A549 (cell line): Measurements from ENCODE around the gene WDR70. TPM values are rescaled to one million over a fixed set of nuclear protein-coding genes. Genes with fewer than 3 reads are reported as not detected.
"Not testable (repeated sequence)": the region's sequence is repeated elsewhere in the genome, so short reads cannot be mapped to it uniquely, and the experiment has no call there.

Experiments used
- ATAC-seq, 2 experiments: fragments of 200-7000 bp in 1 of 2; fragments of >200 bp in 1 of 2; cut with Nextera tagmentation in 1 of 2; cut with Tn5 transposase in 1 of 2; 3 replicates each; pipeline versions ENCODE4 v1.8.0 to v1.9.1; 2018 to 2020; ENCODE audit warnings: mild to moderate bottlenecking in 1 of 2, moderate library complexity in 1 of 2
- CTCF ChIA-PET: fragments of 300-600 bp; sonication (Branson Sonifier 250); formaldehyde crosslinking; extraction: SDS; loops from one replicate; lab custom pipeline; 2021; ENCODE audit warnings: antibody characterized with exemption, inconsistent platforms; lab: Yijun Ruan, JAX
- POLR2A ChIA-PET: fragments of 350-600 bp; formaldehyde crosslinking; extraction: SDS; loops from one replicate; lab custom pipeline; 2021; ENCODE audit warnings: antibody characterized with exemption, inconsistent platforms; lab: Yijun Ruan, JAX
- DNase-seq, 2 experiments: peaks; one replicate each; pipeline versions ENCODE4 v3.0.0 to v3.0.0-alpha.2; 2011 to 2016; ENCODE audit warnings: low read depth in 1 of 2, low spot score in 1 of 2
- FAIRE-seq: peaks from 2 replicates; lab custom pipeline; 2011; peaks lifted over from hg19 to GRCh38; lab: Jason Lieb, UNC
- H3K27ac ChIP-seq, 2 experiments: fragments of >200 bp; sonication (Bioruptor Twin); formaldehyde crosslinking; 3 replicates each; pipeline ENCODE4 v1.5.1; 2016 to 2017
- H3K4me1 ChIP-seq: fragments of >200 bp; sonication (Bioruptor Twin); formaldehyde crosslinking; 3 replicates; pipeline ENCODE4 v1.6.1; 2016
- H3K4me2 ChIP-seq: fragments of >200 bp; sonication (Bioruptor Twin); formaldehyde crosslinking; 3 replicates; pipeline ENCODE4 v1.6.1; 2016
- H3K4me3 ChIP-seq: fragments of >200 bp; sonication (Bioruptor Twin); formaldehyde crosslinking; 3 replicates; pipeline ENCODE4 v1.5.1; 2016
- H3K9me3 ChIP-seq: fragments of >200 bp; sonication (Bioruptor Twin); formaldehyde crosslinking; 3 replicates; pipeline ENCODE4 v1.6.1; 2016
- ATOH8 ChIP-seq: fragments of 250-450 bp; sonication (Bioruptor Pico); IDR thresholded peaks from 2 replicates; pipeline ENCODE4 v1.5.0; 2020; ENCODE audit warnings: low read depth, mild to moderate bottlenecking, moderate library complexity
- BHLHE40 ChIP-seq: IDR thresholded peaks from 2 replicates; pipeline ENCODE4 v1.6.1; 2012; ENCODE audit warnings: low read depth, low read length, inconsistent platforms
- CBX8 ChIP-seq: fragments of 200-600 bp; sonication (generic); IDR thresholded peaks from 2 replicates; pipeline ENCODE4 v1.6.1; 2016
- EHMT2 ChIP-seq: fragments of 200-600 bp; sonication (generic); IDR thresholded peaks from 2 replicates; pipeline ENCODE4 v1.6.1; 2016; ENCODE audit warnings: antibody characterized with exemption, low read depth, mild to moderate bottlenecking, moderate library complexity
- ELK1 ChIP-seq: fragments of 150-350 bp; IDR thresholded peaks from 2 replicates; pipeline ENCODE4 v1.6.1; 2014; ENCODE audit warnings: low read depth, mild to moderate bottlenecking, low read length
- EP300 ChIP-seq, 2 experiments: fragments of >200 bp; sonication (Bioruptor Twin); formaldehyde crosslinking; IDR thresholded peaks; 2 replicates in 1 of 2; 3 replicates in 1 of 2; pipeline ENCODE4 v1.6.1; 2016 to 2017
- ESRRA ChIP-seq: fragments of 150-350 bp; IDR thresholded peaks from 2 replicates; pipeline ENCODE4 v1.6.1; 2014; ENCODE audit warnings: mild to moderate bottlenecking, low read length, borderline replicate concordance
- FOSL2 ChIP-seq, 2 experiments: fragments of 450-650 bp in 1 of 2; fragments of >200 bp in 1 of 2; sonication (Bioruptor Twin) in 1 of 2; formaldehyde crosslinking; IDR thresholded peaks; 2 replicates each; pipeline versions ENCODE4 v1.5.0 to v1.6.1; 2016 to 2020; ENCODE audit warnings: mild to moderate bottlenecking in 1 of 2, moderate library complexity in 1 of 2
- HES2 ChIP-seq: fragments of >200 bp; sonication (Bioruptor Twin); formaldehyde crosslinking; IDR thresholded peaks from 2 replicates; pipeline ENCODE4 v1.6.1; 2016
- JUN ChIP-seq, 2 experiments: fragments of >200 bp; sonication (Bioruptor Twin); formaldehyde crosslinking; IDR thresholded peaks; 2 replicates in 1 of 2; 3 replicates in 1 of 2; pipeline ENCODE4 v1.6.1; 2016 to 2017
- JUNB ChIP-seq: fragments of >200 bp; sonication (Bioruptor Twin); formaldehyde crosslinking; IDR thresholded peaks from 2 replicates; pipeline ENCODE4 v1.6.1; 2016
- KDM1A ChIP-seq: fragments of 200-600 bp; sonication (generic); IDR thresholded peaks from 2 replicates; pipeline ENCODE4 v1.6.1; 2016; ENCODE audit warnings: low read depth, mild to moderate bottlenecking
- KDM5A ChIP-seq: fragments of 200-600 bp; sonication (generic); IDR thresholded peaks from 2 replicates; pipeline ENCODE4 v1.6.1; 2016; ENCODE audit warnings: antibody characterized with exemption, mild to moderate bottlenecking
- MAX ChIP-seq: IDR thresholded peaks from 2 replicates; pipeline ENCODE4 v1.6.1; 2012
- MYC ChIP-seq: IDR thresholded peaks from 2 replicates; pipeline ENCODE4 v1.6.1; 2012; ENCODE audit warnings: mild to moderate bottlenecking, inconsistent platforms, low read length, improper control_type of control experiment, borderline replicate concordance
- POLR2AphosphoS2 ChIP-seq: conservative IDR thresholded peaks from 2 replicates; pipeline ENCODE4 v1.6.1; 2012; ENCODE audit warnings: low read length, improper control_type of control experiment, inconsistent platforms
- RCOR1 ChIP-seq: fragments of 150-350 bp; IDR thresholded peaks from 2 replicates; pipeline ENCODE4 v1.6.1; 2014; ENCODE audit warnings: antibody characterized with exemption, low read length, low read depth
- RFX5 ChIP-seq: fragments of 450-650 bp; IDR thresholded peaks from 2 replicates; pipeline ENCODE4 v1.7.1; 2014; ENCODE audit warnings: antibody characterized with exemption, mild to moderate bottlenecking, moderate library complexity
- SMC3 ChIP-seq: fragments of >200 bp; sonication (Bioruptor Twin); formaldehyde crosslinking; IDR thresholded peaks from 3 replicates; pipeline ENCODE4 v1.6.1; 2018; ENCODE audit warnings: inconsistent platforms
- SREBF2 ChIP-seq: fragments of 450-650 bp; IDR thresholded peaks from 2 replicates; pipeline ENCODE4 v1.6.1; 2014; ENCODE audit warnings: mild to moderate bottlenecking, moderate library complexity
- TP53 ChIP-seq: fragments of 250-450 bp; sonication (Bioruptor Pico); IDR thresholded peaks from 2 replicates; pipeline ENCODE4 v1.5.0; 2021; ENCODE audit warnings: mild to moderate bottlenecking, moderate library complexity
- USF2 ChIP-seq: fragments of 450-650 bp; IDR thresholded peaks from 2 replicates; pipeline ENCODE4 v1.6.1; 2014; ENCODE audit warnings: antibody characterized with exemption
- ZC3H11A ChIP-seq: fragments of 450-650 bp; IDR thresholded peaks from 2 replicates; pipeline ENCODE4 v1.6.1; 2014; ENCODE audit warnings: antibody characterized with exemption, mild to moderate bottlenecking
- ZNF302 ChIP-seq: fragments of 250-450 bp; sonication (Bioruptor Pico); IDR thresholded peaks from 2 replicates; pipeline ENCODE4 v1.9.0; 2021; ENCODE audit warnings: inconsistent platforms, mild to moderate bottlenecking, moderate library complexity
- WGBS: methylation state at CpG from one replicate; pipeline ENCODE4 v1.1.6; 2017; ENCODE audit errors: missing lambda C conversion rate; 5-methylcytosine and 5-hydroxymethylcytosine counted together
- polyA plus RNA-seq, 4 experiments: library from polyadenylated mRNA; depleted of rRNA in 3 of 4; stranded (reverse); fragments of >200 nt; fragmentation: RNase III in 1 of 4; extraction: RNeasy Plus Mini Kit Qiagen cat#74134 plus additional on column Dnase treatment in 1 of 4; gene quantifications; 2 replicates in 3 of 4; 3 replicates in 1 of 4; pipeline ENCODE4 v1.2.3, GENCODE V29; 2011 to 2017

WDR70 gene
- polyA plus RNA-seq, 2 of the 4 experiments (the other 2 are of a cell fraction), result 13.8 to 28.8 TPM

- ChIA-PET POLR2A (interaction anchor here (0.6 to 1.0 kb wide), 2 partner anchors 445 to 514 kb away, joined by 3 to 9 read pairs; no protein-coding TSS in a partner anchor), CTCF (interaction anchor here (0.6 to 3.2 kb wide), 31 partner anchors 10 to 807 kb away, joined by 3 to 46 read pairs (median 4); no protein-coding TSS in a partner anchor)
- TF ChIP-seq JUNB (no peak), POLR2AphosphoS2 (no peak), BHLHE40 (no peak), TP53 (CRISPR knock-in tag) (no peak), ZNF302 (CRISPR knock-in tag) (no peak), ATOH8 (CRISPR knock-in tag) (no peak), ESRRA (no peak), HES2 (no peak), MYC (no peak), SREBF2 (no peak), MAX (no peak), CBX8 (no peak), EHMT2 (no peak), RFX5 (no peak), JUN (IDR thresholded peaks at IDR 0.05) (no peak), RCOR1 (no peak), EP300 (IDR thresholded peaks at IDR 0.05) (no peak), SMC3 (no peak), KDM5A (no peak)
- peak; percentile 38 to 39; a peak in 3 of 6 replicates for ATAC-seq
- no peak overlapping the region for H3K4me3 ChIP-seq
- no peak overlapping the region for H3K4me2 ChIP-seq
- no peaks in the 10 kb centered on the region for H3K4me1 ChIP-seq
- DNase-seq, result peak in 1 of 2 experiments; percentile 7
- no peak for FAIRE-seq
- H3K9me3 ChIP-seq, result no peaks in the 10 kb centered on the region
- H3K27ac ChIP-seq, result no peak overlapping the region
- WGBS, result 76% methylated on average over 3 of the region's 3 CpGs
These were observed 33.4 kb downstream of the WDR70 start for GRCh38 chr5:37412515-37412914.

GRCh38 chr5:37415456-37415855, 36.3 kb downstream of the WDR70 start:
- FAIRE-seq, H3K27ac ChIP-seq, CTCF ChIA-PET, H3K4me2 ChIP-seq, DNase-seq, H3K4me1 ChIP-seq, H3K9me3 ChIP-seq, POLR2A ChIA-PET, H3K4me3 ChIP-seq, ATAC-seq: not testable (repeated sequence)
- no CpG with 5 or more reads among the region's 33 CpGs for WGBS

GRCh38 chr5:37417347-37417746, 38.2 kb downstream of the WDR70 start:
- ChIA-PET POLR2A (no interaction called here), CTCF (interaction anchor here (1.1 kb wide), 1 partner anchor 776 kb away, joined by 3 read pairs; no protein-coding TSS in a partner anchor)
- TF ChIP-seq ELK1 (no peak), ZC3H11A (no peak), FOSL2 (IDR thresholded peaks at IDR 0.05) (no peak), FOSL2 (CRISPR knock-in tag; IDR thresholded peaks at IDR 0.05) (no peak), USF2 (no peak), KDM1A (no peak), BHLHE40 (no peak), MAX (no peak)
- ATAC-seq (no peak), FAIRE-seq (no peak), DNase-seq (no peak)
- H3K4me2 ChIP-seq, result no peak overlapping the region
- no peak overlapping the region for H3K27ac ChIP-seq
- no peak overlapping the region for H3K4me3 ChIP-seq
- no peaks in the 10 kb centered on the region for H3K9me3 ChIP-seq
- no peaks in the 10 kb centered on the region for H3K4me1 ChIP-seq
- 76% methylated on average over 9 of the region's 9 CpGs for WGBS
